GM21723 (cell line): ENCODE measurements around the gene STX10.

ENCODE experiments used
- ATAC-seq: cut with Tn5 transposase; IDR thresholded peaks from one replicate; pipeline ENCODE4 v1.9.1; 2021; ENCODE audit warnings: mild to moderate bottlenecking, moderate library complexity; ENCODE audit not compliant: unreplicated experiment

The STX10 gene

GRCh38 chr19:13146763-13147563 lies 3.2 kb downstream of the STX10 start:
- no peak for ATAC-seq

DNA sequence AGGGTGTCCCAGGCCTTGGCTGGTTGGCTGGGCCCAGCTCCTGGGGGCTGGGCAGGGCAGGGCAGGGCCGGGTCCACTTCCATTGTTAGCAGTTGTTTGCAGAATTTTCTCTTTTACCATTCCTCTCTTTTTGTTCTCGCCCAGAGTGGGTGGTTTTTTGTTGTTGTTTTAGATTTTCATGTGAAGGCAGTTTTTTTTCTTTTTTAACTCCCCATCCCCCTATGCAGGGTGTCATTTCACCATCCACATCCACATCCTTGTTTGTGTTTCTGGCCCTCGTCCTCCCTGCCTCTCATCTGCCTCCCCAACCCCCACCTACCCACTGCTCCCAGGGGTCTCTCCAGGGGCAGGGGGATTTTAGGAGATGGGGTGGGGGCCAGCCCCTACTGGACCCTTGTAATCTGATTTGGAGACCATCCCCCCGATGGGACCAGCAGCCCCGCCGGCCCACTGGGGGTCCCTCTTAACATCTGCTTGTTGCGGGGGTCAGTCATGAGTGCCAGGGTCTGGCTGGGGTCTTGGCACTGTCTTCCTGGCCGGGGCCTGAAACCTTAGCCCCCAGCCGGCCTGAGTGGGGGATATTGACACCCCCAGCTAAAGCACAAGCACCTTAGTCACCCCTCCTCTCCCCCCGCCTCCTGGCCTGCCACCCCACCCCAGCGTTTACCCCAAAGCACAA lies 10.4 kb downstream of the STX10 start:
- ATAC-seq, result no peak

DNA sequence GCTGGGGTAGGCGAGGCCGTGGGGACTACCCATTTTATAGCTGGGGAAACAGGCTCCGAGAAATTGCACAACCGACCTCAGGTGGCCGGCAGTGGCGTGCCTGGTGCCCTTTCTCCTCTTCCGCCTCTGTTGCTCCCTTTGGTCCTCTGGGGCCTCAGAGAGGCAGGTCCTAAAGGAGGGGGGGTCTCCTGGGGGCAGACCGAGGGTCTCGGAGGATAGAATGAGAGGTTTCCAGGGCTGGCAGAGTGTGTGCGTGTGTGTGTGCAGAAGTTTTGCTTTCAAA lies 11.3 kb downstream of the STX10 start:
- no peak for ATAC-seq

- ATAC-seq, result no peak
These were observed 11.8 kb downstream of the STX10 start for GRCh38 chr19:13138171-13138915.

DNA sequence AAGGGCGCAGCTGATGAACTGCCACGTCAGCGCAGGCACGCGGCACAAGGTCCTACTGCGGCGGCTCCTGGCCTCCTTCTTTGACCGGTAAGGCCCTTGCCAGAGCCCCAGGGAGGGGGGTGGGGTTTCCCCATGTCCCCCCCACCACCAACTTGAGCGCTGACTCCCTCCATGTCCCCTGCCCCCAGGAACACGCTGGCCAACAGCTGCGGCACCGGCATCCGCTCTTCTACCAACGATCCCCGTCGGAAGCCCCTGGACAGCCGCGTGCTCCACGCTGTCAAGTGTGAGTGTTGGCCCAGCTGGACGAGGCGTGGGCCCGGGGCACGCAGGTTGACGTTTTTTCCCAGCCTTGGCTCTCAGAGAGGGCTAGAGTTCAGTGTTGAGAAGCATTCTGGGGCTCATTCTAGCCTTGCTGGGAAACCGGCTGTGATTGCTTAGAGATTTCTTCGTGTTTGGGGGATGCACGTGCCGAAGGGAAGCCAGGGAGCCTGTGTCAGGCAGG lies 12.8 kb downstream of the STX10 start:
- no peak for ATAC-seq

- ATAC-seq, result no peak
These were observed 14.8 kb downstream of the STX10 start for GRCh38 chr19:13135068-13136062.

DNA sequence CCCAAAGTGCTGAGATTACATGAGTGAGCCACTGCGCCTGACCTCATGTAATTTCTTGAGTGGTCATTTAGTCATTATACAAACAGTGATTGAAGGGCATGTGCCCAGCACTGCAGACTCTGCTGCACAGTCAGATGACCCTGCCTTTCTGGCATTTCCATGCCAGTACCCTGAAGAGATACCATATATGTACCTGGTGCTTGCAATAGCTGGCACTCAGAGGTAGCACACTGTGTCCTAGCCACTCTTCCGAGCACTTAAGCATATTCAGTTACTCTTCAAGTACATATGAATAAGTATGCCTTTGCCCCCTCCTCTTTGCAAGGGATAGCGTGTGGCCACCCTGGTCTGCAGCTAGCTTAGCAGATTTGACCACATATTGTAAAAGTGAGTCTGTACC lies 15.5 kb downstream of the STX10 start:
- no peak for ATAC-seq

DNA sequence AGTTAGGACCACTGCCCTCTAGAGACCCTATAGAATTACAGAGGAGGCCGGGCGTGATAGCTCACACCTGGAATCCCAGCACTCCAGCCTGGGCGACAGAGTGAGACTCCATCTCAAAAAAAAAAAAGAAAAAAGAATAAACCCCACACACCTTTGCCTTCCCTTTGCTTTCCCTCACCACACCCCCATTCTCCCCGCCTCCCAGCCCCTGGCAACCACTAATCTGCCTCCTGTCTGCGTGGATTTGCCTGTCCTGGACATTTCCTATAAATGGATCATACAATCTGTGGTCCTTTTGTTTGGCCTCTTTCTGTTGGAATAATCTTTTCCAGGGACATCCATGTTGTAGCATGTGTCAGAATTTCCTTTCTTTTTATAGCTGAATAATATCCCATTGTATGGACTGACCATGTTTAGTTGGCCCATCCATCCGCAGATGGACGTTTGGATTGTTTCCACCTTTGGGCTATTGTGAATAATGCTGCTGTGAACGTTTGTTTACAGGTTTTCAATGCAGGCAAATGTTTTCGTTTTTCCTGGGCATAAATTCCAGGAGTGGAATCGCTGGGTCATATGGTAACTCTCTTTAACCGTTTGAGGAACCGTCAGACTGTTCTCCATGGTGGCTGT lies 16.8 kb downstream of the STX10 start:
- no peak for ATAC-seq

DNA sequence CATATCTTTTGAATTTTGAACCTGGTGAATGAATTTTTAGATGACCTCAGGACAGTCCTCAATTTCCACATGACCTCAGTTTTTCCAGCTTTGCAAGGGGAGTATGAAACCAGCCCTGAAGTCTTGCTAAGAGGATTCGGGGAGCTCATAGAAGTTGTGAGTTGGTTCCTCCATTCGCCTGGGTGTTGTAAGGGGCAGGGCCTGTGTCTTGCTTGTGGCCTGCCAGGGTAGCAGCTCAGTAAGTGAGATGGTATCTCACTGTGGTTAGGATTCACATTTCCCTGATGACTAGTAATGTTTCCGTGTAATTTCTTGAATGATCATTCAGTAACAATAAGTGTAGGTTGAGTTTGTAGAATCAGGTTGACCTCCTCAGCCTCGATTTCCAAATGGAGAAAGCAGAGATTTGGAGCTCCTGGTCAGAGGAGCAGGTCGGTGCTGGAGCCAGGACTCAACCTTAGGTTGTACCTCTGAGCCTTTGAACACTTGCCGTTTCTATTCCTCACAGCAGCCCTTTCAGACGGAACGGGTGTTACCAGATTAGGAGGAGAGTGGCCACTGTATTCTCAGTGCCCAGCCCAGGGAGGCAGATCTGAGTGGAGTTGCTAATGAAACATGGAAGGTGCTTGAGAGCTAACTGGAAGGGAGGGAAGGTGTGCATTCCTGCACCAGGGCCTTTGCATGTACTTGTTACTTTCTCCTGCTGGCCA lies 17.5 kb downstream of the STX10 start:
- ATAC-seq, result no peak

DNA sequence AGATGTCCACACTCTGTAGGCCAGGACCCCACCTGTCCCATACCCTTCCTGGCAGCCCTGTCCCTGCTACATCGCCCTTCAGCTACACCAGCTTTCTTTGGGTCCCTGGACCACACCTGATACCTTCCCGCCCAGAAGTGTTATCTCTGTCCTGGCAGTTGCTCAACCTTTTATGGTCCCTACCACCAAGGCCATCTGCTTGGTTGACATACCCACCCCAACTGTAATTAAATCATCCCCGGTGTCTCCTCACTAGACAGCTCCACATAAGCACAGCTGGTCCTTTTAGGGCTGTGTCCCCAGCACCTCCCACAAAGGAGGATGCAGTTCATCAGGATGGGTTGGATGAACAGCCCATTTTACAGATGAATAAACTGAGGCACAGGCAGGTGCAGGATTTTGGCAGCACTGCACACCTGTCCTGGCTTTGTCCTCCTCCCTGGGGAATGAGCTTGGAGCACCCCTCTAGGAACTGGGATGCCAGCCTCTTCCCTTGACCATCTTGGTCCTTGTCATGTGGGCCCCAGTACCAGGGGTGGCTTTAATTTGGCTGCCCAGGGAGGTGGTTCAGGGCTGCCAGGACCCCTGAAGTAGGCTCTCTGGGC lies 19.2 kb downstream of the STX10 start:
- ATAC-seq, result no peak

DNA sequence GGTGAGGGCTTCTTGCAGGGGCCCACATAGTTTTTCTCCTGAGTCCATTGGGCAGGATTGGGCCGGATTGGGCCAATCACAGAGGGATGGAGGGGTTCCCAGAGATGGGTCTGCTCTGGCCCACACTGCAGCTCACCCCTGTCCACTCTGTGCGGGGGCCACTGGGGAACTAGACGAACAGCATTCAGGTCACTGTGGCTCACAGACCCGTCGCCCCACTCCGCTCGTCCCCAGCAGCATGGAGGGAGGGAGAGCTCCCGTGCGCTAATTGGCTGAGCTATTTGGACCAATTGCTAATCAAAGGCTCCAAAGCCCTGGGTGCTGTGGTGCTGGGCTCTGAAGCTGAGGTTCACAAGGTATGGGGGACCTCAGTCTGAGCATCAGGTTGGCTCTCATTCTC lies 20.8 kb downstream of the STX10 start:
- no peak for ATAC-seq

DNA sequence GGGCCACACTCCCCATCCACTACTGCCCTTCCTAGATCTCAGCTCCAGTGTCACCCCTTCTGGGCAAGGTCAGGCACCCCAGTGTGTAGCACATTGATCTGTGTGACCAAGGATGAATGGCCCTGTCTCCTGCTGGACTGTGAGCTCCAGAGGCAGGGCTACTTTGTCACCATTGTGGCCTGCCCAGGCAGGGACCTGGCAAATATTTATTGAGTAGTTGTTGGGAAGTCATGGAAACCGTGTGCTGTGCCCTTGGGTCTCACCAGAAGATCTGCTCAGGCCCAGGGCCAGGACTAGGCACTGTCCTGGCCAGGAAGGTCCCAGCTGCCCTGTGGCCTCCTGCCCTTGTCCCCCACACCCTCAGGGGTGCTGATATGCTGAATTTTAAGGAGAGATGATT lies 21.6 kb downstream of the STX10 start:
- ATAC-seq, result no peak

DNA sequence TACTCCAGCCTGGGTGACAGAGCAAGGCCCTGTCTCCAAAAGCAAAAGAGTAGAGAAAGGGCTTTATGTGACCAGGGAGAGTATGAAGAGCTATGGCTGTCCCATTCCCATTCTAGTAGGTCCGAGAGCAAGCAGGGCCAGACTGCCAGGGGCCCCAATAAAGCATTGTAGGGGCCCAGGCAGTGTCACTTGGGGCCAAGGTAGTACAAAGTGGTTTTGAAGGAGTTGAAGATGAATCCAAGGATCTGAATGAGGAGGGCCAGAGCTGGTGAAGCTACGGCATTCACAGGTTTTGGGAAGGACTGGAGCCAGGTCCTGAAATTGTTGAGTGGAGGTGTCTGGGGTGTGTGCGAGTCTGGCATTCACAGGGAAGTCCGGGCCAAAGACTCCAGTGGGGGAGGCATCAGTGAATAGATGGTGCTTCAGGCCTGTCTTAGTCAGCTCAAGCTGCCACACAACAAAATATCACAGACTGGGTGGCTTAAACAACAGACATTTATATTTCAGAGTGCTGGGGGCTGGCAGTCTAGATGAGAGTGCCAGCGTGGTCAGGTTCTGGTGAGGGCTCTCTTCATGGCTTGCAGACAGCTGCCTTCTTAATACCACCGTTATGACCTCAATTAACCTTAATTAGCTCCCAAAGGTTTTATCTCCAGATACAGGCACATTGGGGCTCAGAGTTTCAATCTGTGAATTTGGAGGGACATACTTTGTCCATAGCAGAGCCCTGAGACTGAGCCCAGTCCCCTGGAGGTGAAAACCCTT lies 22.2 kb downstream of the STX10 start:
- ATAC-seq, result no peak

DNA sequence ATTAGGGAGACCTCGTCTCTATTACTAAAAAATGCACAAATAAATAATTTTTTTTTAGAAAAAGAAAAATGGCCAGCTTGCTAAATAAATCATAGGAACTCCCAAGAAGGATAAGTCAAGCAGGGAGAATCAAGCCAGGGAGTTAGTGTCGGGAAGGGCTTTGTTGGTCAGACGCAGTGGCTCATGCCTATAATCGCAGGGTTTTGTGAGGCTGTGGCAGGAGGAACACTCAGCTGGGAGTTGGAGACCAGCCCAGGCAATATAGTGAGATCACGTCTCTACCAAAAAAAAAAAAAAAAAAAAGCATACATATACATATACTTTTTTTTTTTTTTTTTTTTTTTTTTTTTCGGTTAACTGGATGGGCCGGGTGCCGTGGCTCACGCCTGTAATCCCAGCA lies 23.1 kb downstream of the STX10 start:
- ATAC-seq, result no peak

- no peak for ATAC-seq
These were observed 26.9 kb downstream of the STX10 start for GRCh38 chr19:13122980-13123957.

GRCh38 chr19:13122275-13122878 lies 27.8 kb downstream of the STX10 start:
- ATAC-seq, result no peak
